ENCODE results near the gene EPHA1. TPM values are rescaled to one million over a fixed set of nuclear protein-coding genes. Genes with fewer than 3 reads are reported as not detected.
A peak's percentile ranks its signal among the peaks of the same experiment; 100 is the strongest.
"Not testable (repeated sequence)": the region's sequence is repeated elsewhere in the genome, so short reads cannot be mapped to it uniquely, and the experiment has no call there.

Gene EPHA1
- total RNA-seq, 1 experiment from 2014 or later: not detected

- H3K4me1 ChIP-seq (replicated peaks); H3K27ac ChIP-seq; DNase-seq (ENCODE audit: low read depth in 1 of 2, low spot score in 2 of 2): not testable (repeated sequence)
Measured at GRCh38 chr7:143420624-143421023, 12.0 kb upstream of the EPHA1 start.

GRCh38 chr7:143419880-143420279, 11.2 kb upstream of the EPHA1 start:
- Histone ChIP-seq H3K36me3 (no peaks in the 10 kb centered on the region), H3K27ac (no peak overlapping the region), H3K9me3 (replicated peaks) (no peaks in the 10 kb centered on the region), H3K4me3 (no peak overlapping the region), H3K27me3 (replicated peaks) (peaks cover 3% of the 10 kb centered on the region; the same call in 1 of the 2 replicates), H3K4me1 (replicated peaks) (peaks cover 7% of the 10 kb centered on the region; the same call in 1 of the 2 replicates)
- no peak for DNase-seq (ENCODE audit: low read depth in 1 of 2, low spot score in 2 of 2)

More at GRCh38 chr7:143420624-143421023, 12.0 kb upstream of the EPHA1 start:
- H3K4me3 ChIP-seq; H3K36me3 ChIP-seq; H3K27me3 ChIP-seq (replicated peaks); H3K9me3 ChIP-seq (replicated peaks): not testable (repeated sequence)

- Histone ChIP-seq H3K4me3 (no peak overlapping the region), H3K27me3 (replicated peaks) (peaks cover 3% of the 10 kb centered on the region; the same call in 1 of the 2 replicates), H3K9me3 (replicated peaks) (no peaks in the 10 kb centered on the region), H3K27ac (no peak overlapping the region), H3K4me1 (replicated peaks) (peaks cover 7% of the 10 kb centered on the region; the same call in 1 of the 2 replicates), H3K36me3 (no peaks in the 10 kb centered on the region)
- no peak for DNase-seq (ENCODE audit: low read depth in 1 of 2, low spot score in 2 of 2)
Measured at GRCh38 chr7:143418681-143419458, 10.2 kb upstream of the EPHA1 start.

GRCh38 chr7:143417734-143418383, 9.2 kb upstream of the EPHA1 start:
- Histone ChIP-seq H3K27ac (no peak overlapping the region), H3K4me3 (no peak overlapping the region), H3K4me1 (replicated peaks) (peaks cover 7% of the 10 kb centered on the region; the same call in 1 of the 2 replicates), H3K36me3 (no peaks in the 10 kb centered on the region), H3K27me3 (replicated peaks) (peaks cover 3% of the 10 kb centered on the region; the same call in 1 of the 2 replicates), H3K9me3 (replicated peaks) (no peaks in the 10 kb centered on the region)
- no peak for DNase-seq (ENCODE audit: low read depth in 1 of 2, low spot score in 2 of 2)

DNA sequence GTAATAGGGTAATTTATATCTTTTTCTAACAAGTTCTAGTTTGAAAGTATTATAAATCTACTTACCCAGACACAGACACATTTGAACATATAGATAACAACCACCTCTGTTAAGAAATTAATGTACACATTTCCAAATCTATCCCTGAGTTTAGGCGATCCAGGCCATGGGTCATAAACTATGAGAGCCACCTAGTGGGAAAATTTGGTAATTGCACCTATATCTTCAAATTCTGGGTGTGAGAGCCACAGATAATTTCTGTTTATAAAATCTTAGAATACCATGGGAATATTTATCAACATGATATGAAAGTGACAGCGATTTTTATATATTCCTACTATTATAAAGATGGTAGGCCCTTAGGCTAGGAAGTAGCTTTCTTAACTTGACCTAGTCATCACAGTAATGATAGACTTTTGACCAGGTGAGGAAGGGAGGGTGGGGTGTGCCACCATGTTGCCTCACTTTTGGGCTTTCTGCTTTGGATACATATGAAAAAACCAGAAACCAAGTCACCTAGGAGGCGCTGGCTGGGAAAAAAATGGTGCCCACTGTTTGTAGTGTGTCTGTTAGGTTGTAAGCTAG, 8.0 kb upstream of the EPHA1 start:
- H3K27ac ChIP-seq: no peak overlapping the region
- H3K27me3 ChIP-seq (replicated peaks): peaks cover 3% of the 10 kb centered on the region; the same call in 1 of the 2 replicates
- no peaks in the 10 kb centered on the region for H3K9me3 ChIP-seq (replicated peaks)
- H3K36me3 ChIP-seq: no peaks in the 10 kb centered on the region
- peaks cover 7% of the 10 kb centered on the region; the same call in 1 of the 2 replicates for H3K4me1 ChIP-seq (replicated peaks)
- H3K4me3 ChIP-seq: no peak overlapping the region
- DNase-seq (ENCODE audit: low read depth in 1 of 2, low spot score in 2 of 2): peak in 1 of 2 experiments; percentile 40

DNA sequence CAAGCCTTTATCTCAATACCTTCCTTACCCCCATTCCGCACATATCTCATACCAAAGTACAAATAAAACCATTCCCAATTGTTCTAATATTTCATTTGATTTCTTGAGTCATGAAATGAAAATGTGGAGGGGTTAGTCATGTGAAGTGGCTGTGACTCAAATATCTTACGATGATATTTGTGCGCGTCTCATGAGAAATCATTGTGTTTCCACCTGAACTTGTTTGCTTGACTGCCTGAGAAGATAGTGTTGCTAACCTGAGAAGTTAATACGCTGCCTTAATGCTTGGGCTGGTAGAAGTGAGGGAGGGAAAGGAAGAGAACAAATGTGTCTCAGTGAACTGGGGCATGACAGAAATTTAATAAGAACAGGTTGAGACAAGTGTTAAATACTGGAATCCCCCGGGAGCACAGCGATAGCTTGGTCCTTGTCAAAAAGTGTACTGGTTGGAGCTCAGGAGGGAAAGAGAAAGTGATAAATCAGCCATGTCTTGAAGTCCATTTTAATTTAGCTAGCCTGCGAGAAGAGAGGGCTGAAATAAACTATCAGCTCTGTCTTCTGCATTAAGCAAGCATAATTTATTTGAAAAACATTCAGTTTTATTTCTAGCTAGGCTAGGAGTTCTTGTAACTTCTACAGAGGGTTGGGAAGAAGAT, 7.2 kb upstream of the EPHA1 start:
- no peak for DNase-seq (ENCODE audit: low read depth in 1 of 2, low spot score in 2 of 2)
- Histone ChIP-seq H3K4me1 (replicated peaks) (peaks cover 7% of the 10 kb centered on the region; the same call in 1 of the 2 replicates), H3K9me3 (replicated peaks) (no peaks in the 10 kb centered on the region), H3K4me3 (no peak overlapping the region), H3K27ac (no peak overlapping the region), H3K36me3 (no peaks in the 10 kb centered on the region), H3K27me3 (replicated peaks) (peaks cover 3% of the 10 kb centered on the region; the same call in 1 of the 2 replicates)

GRCh38 chr7:143415209-143415608, 6.6 kb upstream of the EPHA1 start:
- not testable (repeated sequence) for H3K4me1 ChIP-seq (replicated peaks); H3K9me3 ChIP-seq (replicated peaks); H3K36me3 ChIP-seq; DNase-seq (ENCODE audit: low read depth in 1 of 2, low spot score in 2 of 2); H3K4me3 ChIP-seq; H3K27me3 ChIP-seq (replicated peaks); H3K27ac ChIP-seq

GRCh38 chr7:143413123-143413522, 4.5 kb upstream of the EPHA1 start:
- H3K4me3 ChIP-seq: no peak overlapping the region
- H3K27me3 ChIP-seq (replicated peaks): no peaks in the 10 kb centered on the region; the same call in 1 of the 2 replicates

DNA sequence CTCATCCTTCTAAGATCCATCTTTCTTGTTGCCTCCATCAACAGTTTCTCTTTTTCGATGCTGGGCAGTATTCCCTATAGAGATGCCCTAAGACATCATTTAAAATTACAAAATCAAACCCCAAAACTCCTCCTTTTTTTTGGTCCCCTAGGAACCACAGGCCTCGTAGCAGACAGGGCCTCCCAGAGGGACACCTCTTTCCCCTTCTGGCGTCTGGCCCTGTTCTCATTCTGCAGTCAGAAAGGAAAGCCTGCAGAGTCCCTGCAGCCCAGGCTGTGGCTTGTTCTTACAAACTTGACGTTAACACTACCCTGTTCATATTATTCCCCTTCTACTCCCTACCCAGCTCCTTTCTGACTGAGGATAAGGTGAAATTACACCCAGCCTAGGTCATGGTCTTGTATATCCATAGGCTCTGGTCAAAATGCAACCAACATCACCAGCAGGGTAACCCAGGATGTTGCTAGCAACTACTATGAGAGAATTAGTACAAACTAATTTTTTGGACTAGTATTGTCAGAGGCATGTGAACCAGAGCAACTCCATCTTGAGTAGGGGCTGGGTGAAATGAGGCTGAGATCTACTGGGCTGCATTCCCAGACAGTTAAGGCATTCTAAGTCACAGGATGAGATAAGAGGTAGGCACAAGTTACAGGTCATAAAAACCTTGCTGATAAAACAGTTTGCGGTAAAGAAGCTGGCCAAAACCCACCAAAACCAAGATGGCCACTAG, 3.5 kb upstream of the EPHA1 start:
- Histone ChIP-seq H3K4me3 (no peak overlapping the region), H3K36me3 (no peaks in the 10 kb centered on the region), H3K27me3 (replicated peaks) (no peaks in the 10 kb centered on the region; the same call in 1 of the 2 replicates), H3K4me1 (replicated peaks) (peaks cover 7% of the 10 kb centered on the region; the same call in 1 of the 2 replicates), H3K27ac (no peak overlapping the region), H3K9me3 (replicated peaks) (no peaks in the 10 kb centered on the region)
- no peak for DNase-seq (ENCODE audit: low read depth in 1 of 2, low spot score in 2 of 2)

More at GRCh38 chr7:143413123-143413522, 4.5 kb upstream of the EPHA1 start:
- H3K4me1 ChIP-seq (replicated peaks): peaks cover 7% of the 10 kb centered on the region; the same call in 1 of the 2 replicates
- no peaks in the 10 kb centered on the region for H3K36me3 ChIP-seq
- no peak for DNase-seq (ENCODE audit: low read depth in 1 of 2, low spot score in 2 of 2)
- H3K27ac ChIP-seq: no peak overlapping the region
- no peaks in the 10 kb centered on the region for H3K9me3 ChIP-seq (replicated peaks)

DNA sequence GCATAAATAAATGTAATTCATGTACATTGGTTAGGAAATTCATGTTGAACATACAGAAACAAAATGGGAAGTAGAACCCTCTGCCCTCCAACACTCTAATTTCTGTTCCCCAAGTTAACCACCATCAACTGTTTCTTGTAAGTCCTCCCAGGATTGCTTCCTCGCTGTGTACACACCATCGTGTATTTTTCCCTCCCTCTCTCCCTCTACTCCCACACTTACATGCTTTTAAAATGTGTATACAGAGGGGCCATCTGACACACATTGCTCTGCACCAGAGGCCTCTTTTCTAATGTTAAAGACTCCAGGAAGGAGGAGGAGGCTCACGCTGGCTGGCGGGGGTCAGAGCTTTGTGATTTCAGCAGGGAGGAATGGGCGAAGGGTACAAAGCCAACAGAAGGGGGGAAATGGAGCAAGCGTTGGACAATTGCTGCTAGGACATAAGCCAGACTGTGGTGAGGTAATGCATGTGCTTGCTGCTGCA, 1.9 kb upstream of the EPHA1 start:
- no peak for DNase-seq (ENCODE audit: low read depth in 1 of 2, low spot score in 2 of 2)
- no peaks in the 10 kb centered on the region; the same call in 1 of the 2 replicates for H3K27me3 ChIP-seq (replicated peaks)

DNA sequence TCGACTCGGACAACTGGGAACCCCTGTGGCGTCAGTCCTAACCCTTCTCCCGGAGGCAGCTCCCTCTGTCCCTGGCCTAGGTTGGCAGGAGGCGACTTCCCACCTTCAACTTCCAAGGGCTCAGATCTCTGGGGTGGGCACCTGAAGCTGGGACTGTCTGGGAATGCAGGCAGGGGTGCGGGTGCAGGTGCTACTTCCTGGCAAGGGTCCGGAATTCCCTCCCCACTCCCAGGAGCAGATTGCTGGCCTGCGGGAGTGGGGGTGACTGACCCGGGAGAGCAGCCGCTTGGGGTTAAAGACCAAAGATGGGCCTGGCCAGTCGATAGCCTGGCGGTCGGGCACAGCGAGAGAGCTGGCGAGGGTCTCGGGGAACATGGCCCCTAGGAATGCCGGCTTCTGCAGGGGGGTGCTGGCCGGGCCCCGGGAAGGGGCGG, 387 bp downstream of the EPHA1 start:
- Histone ChIP-seq H3K27ac (no peak overlapping the region), H3K4me3 (no peak overlapping the region), H3K36me3 (no peaks in the 10 kb centered on the region), H3K27me3 (replicated peaks) (peaks cover 8% of the 10 kb centered on the region; the same call in 1 of the 2 replicates), H3K4me1 (replicated peaks) (no peaks in the 10 kb centered on the region), H3K9me3 (replicated peaks) (no peaks in the 10 kb centered on the region)
- no peak for DNase-seq (ENCODE audit: low read depth in 1 of 2, low spot score in 2 of 2)

More for the DNA sequence above, 1.9 kb upstream of the EPHA1 start:
- Histone ChIP-seq H3K36me3 (no peaks in the 10 kb centered on the region), H3K9me3 (replicated peaks) (no peaks in the 10 kb centered on the region), H3K27ac (no peak overlapping the region), H3K4me1 (replicated peaks) (peaks cover under 1% of the 10 kb centered on the region; the same call in 1 of the 2 replicates), H3K4me3 (no peak overlapping the region)

- H3K27ac ChIP-seq: no peak overlapping the region
- H3K27me3 ChIP-seq (replicated peaks): peaks cover 8% of the 10 kb centered on the region; the same call in 1 of the 2 replicates
- no peaks in the 10 kb centered on the region for H3K4me1 ChIP-seq (replicated peaks)
- DNase-seq (ENCODE audit: low read depth in 1 of 2, low spot score in 2 of 2): no peak
- H3K9me3 ChIP-seq (replicated peaks): no peaks in the 10 kb centered on the region
- no peaks in the 10 kb centered on the region for H3K36me3 ChIP-seq
- H3K4me3 ChIP-seq: no peak overlapping the region
Measured at GRCh38 chr7:143407287-143408251, 1.1 kb downstream of the EPHA1 start.

All from SJSA1 (cell line).